GM19035 (cell line): ENCODE results near the gene IFNLR1.

Source experiments
- ATAC-seq: cut with Tn5 transposase; IDR thresholded peaks from one replicate; pipeline ENCODE4 v1.9.1; 2021; ENCODE audit not compliant: unreplicated experiment

Gene IFNLR1

DNA sequence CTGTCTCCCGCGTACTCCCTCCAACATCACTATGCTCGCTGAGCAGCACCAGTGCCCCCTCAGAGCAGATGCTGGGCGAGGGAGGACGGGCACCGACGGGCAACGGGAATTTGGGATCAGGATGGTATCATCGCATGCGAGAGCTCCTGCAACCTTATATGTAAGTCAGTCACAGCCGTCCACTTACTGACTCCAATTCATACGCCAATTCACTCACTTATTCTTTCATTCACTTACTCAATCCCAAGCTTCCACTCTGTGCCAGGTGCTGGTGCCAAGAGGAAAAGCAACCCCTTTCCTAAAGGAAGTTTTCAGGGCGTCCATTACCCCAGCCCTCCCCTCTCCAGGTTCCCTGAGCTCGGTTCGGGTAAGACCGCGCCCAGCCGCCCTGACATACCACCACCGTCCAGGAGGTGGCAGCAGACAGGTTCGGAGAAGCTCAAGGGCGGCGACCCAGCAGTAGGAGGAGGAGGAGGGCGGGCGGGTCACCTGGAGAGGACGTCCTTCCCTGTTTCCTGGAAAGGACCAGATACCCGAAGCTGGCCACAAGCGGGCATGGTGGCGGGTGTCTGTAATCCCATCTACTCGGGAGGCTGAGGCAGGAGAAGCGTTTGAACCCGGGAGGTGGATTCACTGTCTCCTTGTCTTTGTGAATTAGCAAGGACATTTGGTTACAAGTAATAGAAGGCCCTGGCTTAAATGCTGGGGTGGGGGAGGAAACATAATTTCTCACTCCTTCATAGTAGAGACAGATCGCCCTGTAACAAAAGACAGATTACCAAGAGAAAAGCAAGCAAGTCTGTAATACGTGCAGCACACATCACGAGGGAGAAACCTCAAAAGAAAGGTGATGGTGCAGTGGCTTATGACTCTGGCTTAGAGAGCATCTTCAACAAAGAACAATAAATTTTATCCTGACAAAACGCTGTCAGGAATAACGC lies 36.6 kb downstream of the IFNLR1 start:
- ATAC-seq = peak; percentile 79

DNA sequence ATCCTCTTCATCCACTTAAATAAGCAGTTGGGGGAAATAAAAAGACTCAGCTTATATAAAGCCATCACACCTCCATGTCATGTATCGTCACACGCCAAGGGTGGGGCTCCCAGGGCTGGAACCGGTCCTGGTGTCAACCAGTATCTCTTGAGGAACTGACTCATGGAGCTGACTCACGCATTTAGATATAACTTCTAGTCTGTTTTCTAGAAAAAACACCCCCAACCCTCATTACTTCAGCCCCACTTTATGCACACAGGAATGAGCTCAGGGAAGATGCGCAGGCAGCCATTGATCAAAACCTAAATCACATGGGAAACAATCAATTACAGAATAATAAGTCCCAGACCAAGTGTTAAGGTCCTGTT lies 37.2 kb downstream of the IFNLR1 start:
- no peak for ATAC-seq

DNA sequence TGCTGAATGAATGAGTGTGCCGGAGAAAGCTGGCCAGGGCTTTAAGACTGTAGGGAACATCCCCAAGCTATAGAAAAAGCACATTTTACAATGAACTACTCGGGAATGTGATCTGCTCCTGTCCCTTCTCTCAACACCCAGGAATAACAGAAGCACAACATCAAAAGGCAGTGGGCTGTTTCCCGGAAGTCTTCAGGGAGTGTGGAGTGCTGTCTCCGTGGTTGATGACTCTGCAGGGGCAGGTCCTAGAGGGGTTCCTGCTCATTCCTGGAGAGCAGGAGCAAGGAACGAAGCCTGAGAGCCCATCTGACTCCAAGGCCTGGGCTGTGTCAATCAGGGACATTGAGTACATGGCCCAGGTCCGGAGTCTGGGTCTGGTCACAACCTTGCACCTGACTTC lies 39.3 kb downstream of the IFNLR1 start:
- no peak for ATAC-seq

DNA sequence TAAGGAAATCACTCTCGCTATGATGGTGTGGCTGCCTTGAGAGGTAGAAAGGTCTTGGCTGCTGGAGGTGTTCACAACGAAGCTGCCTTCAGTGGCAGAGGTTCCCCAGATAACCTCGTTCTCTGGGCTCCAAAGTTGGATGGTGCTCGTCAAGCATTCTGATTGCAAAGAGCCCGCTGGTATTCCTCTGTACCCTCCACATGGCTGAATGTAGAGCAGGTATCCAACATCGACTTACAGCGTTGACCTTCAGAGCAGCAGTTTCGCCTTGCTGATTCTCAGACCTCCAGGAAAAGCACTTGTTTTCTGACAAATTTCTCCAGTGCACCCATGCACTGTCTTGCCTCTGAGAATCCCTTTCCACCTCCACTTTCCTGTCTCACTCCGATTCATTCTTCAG lies 39.9 kb downstream of the IFNLR1 start:
- ATAC-seq = no peak

DNA sequence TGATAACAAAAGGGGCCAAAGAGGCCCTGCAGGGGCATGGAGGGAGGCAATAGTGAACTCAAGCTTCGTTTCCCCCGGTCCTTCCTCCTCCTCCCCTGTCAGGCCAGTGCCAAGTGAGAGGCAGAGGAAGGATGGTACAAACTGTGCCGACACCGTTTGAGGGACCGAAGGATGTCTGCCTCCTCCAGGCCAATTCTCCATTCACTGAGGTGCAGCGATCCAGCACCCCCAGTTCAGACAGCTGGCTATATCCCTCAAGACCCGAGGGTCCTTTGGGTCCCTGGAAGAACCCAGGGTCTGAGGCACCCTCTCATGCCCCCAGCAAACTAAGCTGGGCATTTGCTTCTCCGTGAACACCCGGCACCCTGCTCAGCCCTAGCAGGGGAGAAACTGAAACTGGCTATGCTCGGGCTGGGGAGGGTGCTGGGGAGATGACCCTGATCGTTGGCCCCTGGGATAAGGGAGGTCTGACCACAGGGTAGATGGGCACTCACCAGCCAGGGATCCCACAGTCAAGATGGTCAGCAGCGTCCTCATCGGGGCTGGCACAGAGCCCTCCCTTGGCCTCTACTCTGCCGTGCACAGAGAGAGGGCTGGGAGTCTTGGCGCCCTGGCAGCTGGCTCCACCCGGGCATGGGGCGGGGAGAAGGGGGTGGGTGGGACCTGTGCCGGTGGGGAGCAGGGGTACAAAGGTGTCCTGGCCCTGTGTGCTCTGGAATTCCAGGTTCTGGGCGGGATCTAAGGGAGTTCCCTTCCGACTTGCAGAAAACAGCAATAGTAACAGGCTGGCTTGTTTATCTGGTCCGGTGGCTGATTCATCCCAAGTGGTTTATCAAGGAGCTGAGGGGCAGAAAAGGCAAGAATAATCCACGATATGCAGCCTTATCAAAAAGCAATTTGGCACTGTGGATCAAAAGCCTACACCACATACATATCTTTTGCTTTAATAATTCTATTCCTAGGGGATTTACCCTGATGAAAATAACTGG lies 44.2 kb downstream of the IFNLR1 start, which contains the start of gene IL22RA1:
IL22RA1 (minus strand) TSS at position 595 of the 989 bp plus-strand sequence; CDS start at position 537, 58 bp downstream.
- no peak for ATAC-seq

DNA sequence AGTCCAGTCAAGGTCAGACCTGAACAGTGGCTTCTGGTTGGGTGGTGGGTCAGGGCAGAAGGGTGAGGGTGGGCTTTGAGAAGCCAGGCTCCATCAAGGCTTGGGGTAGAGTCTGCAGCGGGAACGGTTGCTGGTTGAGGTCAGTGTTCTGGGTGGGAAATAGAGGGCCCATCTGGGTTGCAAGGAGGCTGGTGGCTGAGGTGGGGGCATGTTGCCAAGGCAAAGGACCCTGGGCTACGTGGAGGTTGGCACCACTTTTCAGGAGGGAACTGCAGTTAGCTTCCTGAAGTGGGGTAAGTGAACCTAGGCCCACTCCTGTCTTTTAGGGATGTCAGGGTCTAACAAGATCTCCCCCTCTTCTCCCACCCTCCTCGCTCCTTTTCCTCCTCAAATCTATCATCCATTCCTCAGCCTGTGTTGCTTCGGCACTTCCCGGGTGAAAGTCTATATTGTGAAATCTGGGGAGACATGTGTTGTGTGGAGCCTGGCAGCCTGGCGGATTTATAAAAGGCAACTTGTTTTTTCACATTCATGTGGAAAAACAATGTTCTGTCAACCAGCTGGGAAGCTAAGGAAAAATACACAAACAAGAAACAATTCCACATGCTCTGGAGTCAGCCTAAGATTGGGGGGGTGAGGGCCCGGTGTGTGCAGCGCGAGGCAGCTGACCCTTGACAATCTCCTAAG lies 45.6 kb downstream of the IFNLR1 start:
- ATAC-seq = no peak

DNA sequence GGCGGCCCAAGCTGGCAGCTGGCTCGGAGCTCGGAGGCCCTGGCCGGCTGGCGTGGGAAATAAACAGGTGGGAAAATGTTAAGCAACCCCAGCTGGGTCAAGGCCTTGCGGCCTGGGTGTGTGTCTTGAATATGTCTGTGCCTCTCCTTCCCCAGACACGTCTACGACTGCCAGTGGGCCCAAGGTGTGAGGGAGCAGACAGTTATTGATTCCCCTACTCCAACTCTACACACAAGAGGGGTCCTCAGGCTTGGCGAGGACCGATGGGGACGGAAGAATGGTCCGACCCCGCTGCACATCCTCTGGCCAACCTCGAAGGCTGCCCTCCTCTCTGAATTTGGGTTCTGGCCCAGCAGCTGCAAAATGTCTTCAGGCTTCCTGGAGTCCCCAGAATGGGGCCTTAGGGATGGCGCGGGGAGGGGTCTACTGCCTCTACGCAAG lies 46.3 kb downstream of the IFNLR1 start:
- ATAC-seq = no peak

DNA sequence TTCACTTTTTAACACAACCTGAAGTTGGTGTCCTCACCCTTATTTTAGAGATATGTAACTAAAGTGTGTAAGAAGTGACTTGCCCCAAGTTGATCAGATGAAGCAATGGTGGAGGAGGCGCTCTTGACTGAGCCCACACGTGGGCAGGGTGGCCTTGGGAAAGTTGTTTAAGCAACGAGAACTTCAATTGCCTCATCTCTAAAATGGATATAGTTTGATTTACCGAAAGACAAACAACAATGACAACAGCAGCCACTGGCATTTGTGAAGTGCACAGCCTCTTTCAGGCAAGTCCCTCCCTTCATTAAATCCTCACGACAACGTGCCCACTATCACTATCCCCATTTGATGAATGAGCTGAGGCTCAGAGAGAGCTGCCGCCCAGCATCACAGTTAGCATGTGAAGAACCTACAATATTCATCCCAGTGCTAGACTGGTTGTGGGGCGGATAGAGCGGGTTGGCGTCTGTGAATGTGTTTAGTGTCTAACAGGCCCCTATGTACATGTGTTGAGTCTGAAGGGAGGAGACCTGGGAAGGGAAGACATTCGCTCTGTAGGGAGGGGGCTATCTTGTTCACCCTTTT lies 47.2 kb downstream of the IFNLR1 start:
- ATAC-seq = no peak

DNA sequence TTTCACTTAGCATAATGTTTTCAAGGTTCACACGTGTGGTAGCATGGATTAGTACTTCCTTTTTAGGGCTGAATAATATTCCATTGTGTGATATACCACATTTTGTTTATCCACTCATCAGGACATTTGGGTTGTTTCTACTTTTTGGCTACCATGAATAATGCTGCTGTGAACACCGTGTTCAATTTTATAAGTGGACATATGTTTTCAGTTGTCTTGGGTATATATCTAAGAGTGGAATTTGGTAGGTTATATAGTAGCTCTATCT lies 47.9 kb downstream of the IFNLR1 start:
- no peak for ATAC-seq

DNA sequence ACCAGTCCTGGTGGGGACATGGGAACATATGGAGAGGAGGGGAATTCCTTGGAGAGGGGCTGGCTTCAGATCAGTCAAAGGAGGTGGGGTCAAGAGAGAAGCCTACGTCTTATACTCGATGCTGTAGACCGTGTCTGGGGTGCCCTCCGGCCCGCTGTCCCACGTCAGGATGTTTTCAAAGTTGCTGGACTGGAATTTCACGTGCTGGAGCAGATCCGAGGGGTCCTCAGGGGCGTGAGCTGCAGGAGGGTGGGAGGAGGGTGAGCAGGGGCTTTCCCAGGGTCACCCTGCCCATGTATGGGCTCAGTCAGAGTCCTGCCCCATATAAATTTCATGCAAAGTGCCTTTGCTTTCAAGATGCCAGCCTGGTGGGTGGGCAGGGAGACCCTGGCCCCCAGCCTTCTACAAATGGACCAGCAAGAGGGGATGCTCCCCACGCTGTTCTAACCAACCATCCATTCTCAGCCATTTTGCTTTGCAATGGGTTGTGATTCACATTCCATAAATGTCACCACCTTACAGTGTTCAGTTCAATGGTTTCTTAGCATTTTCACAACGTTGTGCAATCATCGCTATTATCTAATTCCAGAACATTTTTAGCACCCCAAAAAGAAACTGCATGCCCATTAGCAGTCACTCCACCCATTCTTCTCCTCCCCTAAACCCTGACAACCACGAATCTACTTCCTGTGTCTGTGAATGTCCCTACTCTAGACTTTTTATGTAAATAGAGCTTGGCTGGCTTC lies 48.4 kb downstream of the IFNLR1 start:
- ATAC-seq = no peak

DNA sequence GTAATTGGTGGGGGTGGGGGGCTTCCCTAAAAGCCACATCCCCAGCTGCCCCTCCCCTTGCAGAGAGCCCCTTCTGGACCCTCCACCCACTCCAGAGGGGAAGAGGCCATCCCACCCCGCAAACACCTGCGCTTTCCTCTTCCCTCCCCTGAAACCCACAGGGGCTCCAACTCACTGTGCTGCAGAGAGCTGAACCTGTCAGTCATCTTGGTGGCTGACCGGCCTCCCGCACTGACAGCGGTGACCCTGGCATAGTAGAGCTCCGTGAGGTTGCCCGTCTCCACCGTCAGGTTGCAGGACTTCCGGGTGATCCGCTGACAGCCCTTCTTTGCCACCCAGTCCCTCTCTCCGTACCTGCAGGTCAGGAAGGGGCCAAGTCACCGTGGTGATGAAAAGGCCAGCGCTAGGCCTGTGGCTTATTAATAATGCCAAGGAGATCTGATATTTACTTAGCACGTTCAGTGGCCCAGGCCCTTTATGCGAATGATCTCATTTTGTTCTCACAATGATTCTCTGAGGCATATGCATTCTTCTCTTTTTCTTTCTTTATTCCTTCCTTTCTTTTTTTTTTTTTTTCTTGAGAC lies 50.0 kb downstream of the IFNLR1 start:
- ATAC-seq = no peak

DNA sequence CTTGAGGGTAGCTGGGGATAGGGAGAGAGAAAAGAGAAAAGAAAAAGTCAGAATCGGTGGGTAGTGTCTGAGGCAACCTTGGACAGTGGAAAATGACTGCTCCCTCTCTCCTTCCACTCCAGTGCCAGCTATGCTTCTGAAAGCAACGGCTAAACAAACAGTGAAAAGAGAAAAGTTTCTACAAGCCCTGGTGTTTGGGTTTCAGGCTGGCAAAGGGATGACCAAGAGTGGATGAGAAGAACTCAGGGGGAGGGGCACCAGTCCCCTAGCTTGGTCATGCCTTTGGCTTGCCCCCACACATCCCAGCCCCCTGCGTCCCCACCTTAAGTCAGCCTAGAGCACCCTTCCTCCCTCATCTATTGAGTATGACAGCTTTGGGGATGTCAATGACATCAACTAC lies 52.7 kb downstream of the IFNLR1 start:
- ATAC-seq = no peak

DNA sequence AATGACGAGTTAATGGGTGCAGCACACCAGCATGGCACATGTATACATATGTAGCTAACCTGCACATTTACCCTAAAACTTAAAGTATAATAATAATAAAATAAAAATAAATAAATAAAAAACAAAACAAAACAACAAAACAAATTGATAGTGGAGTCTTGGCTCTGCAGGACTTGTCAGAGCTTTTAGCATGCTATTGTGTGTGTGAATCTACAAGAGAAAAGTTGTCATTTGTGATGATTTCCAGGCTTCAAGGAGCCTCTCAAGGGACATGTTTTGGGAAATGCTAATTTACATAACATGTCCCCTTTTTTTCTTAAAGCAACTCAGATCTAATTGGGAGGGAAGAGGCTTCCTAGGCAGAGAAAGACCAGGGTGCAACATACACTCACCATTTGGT lies 53.3 kb downstream of the IFNLR1 start:
- ATAC-seq = no peak

DNA sequence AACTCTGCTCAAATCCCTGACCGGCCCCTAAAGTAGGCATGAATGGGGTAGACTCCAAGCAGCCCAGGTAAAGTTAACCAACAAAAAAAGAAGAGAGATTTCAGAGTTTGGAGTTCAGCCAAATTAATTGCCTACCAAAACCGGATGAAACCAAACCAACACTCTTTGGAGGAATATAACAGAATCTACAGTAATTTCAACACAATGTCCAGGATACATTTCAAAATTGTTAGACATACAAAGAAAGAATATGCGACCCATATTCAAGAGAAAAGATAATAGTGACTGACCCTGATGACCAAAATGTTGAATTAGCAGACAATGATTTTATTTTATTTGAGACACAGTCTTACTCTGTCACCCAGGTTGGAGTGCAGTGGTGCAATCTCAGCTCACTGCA lies 56.7 kb downstream of the IFNLR1 start:
- ATAC-seq = no peak

DNA sequence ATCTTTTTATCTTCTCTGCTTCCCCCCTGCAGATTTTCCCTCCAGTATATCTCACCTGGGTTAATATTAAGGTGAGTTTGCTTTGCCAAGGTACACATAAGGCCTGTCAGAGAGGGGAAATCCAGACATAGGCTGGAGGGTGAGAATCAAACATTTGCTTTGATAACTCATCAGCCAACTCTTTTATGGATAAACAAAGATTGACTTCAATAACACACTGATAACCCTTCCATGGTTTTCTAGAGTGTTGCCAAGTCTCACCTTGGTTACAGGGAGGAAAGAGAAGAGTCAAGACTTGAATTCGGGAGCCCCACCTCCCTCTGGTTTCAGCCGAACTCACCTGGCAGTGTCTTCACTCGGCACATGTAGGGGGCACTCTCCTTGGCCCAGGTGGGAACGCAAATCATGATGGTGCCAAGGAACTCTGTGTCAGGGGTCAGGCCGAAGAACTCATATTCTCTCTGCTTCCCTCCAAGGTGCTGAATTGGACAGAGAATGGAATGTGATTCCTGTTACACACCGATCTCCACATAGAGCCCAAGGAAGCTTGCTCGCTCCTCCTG lies 59.2 kb downstream of the IFNLR1 start:
- no peak for ATAC-seq

DNA sequence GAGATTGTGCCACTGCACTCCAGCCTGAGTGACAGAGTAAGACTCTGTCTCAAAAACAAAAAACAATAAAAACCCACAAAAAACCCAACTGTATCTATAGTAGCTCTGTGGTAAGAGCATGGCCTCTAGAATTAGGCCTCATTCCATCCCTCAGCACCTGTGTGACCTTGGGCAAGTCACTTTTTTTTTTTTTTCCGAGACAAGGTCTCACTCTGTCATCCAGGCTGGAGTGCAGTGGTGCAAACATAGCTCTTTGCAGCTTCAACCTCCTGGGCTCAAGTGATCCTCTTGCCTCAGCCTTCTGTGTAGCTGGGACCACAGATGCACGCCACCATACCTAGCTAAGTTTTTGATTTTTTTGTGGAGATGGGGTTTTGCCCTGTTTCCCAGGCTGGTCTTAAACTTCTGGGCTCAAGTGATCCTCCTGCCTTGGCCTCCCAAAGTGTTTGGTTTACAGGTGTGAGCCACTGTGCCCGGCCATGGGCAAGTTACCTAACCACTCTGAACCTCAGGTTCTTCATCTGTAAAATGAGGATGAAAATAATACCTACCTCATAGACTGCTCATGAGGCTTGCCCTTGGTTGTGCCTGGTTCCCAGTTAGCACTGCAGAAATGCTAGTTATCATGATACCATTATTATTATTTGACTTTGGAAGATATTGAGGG lies 59.8 kb downstream of the IFNLR1 start:
- ATAC-seq = no peak

DNA sequence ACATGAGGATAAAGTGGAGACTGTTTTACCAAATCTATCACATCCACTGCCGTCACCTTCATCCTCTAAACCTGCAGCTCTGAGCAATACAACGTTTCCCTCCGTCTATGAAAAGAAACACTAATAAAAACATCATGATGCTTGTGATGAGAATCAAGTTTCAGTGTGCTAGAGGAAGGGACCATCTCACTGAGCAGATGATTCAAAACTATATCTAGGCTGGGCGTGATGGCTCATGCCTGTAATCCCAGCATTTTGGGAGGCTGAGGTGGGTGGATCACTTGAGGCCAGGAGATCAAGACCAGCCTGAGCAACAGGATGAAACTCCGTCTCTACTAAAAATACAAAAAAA lies 60.4 kb downstream of the IFNLR1 start:
- ATAC-seq = no peak

DNA sequence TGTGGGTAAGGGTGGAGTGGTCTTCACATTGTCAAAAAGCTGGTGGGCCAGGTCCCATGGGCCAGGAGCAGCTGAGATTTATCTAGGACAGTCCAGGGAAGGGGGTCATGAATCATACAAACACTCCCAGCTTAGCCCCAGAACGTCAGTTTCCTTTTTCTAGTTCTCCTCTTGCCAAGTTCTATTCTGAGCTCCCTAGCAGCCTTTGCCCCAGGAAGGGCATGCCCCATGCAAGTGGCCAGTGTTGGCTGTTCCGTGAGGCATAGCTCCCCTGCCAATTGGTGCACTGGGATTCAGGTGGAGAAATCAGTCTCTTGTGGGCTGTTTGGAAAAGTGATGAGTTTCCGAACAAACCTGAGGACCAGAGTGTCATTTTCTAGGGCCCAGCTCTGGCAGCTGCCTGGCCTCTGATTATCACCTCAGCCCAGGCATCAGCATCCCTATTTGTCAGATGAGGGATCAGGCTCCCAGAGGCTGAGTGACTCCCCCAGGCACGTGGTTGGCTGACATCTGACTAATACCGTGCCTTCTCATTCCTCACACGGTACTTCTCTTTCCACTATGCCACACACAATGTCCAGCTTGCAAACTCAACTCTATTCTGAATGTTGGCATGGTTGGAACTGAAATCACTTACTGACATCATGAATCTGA lies 60.9 kb downstream of the IFNLR1 start:
- no peak for ATAC-seq

DNA sequence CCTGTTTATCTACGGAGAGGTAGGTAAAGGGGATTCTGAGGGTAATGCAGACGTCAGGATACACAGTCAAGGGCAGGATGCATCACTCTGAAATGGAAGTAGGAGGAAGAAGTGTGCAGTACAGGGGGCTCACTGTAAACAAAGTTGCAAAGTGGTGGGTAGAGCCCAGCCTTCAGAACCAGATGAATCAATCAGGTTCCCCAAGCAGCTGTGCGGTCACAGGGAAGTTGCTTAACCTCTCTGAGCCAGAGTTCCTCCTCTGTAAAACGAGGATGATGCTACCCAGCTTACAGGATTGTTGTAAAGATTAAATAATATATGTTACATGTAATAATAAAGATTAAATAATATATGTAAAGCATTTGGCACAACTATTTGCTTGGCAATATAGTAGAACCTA lies 61.6 kb downstream of the IFNLR1 start:
- no peak for ATAC-seq
